ENCODE results near the gene THADA.

- no peak for TF ChIP-seq EP300 (IDR thresholded peaks at IDR 0.05)
- no peak for TF ChIP-seq CTCF (IDR thresholded peaks at IDR 0.05)
- no peak for TF ChIP-seq POLR2AphosphoS5 (IDR thresholded peaks at IDR 0.05)
- no peak for TF ChIP-seq POLR2A (IDR thresholded peaks at IDR 0.05)
These were observed 147.6 kb downstream of the THADA start for GRCh38 chr2:43448011-43448821.
